ENCODE measurements around the gene APC2. TPM values are rescaled to one million over a fixed set of nuclear protein-coding genes. Genes with fewer than 3 reads are reported as not detected.
"Not testable (repeated sequence)": the region's sequence is repeated elsewhere in the genome, so short reads cannot be mapped to it uniquely, and the experiment has no call there.

APC2 gene
- total RNA-seq, 1 experiment from 2014 or later = 0.68 TPM

DNA sequence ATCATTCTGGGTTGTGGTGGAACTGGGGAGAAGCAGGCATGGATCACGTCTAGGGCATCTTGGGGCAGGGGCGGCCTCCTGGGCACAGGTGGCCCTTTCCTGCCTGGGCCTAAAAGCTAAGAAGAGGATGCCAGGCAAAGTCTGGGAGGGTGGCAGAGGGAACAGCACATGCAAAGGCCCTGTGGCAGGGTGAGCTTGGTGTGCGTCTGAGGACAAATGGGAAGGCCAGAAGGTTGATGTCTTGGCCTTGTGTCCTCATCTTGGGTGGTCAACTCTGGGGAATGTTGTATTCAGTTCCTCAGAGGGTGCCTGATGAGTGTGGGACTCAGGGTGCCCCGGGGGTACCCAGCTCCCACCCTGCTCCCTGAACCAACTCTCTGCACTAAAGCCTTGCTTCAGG is 68.5 kb downstream of the APC2 start:
- Histone ChIP-seq H3K4ac (ENCODE audit: low read depth, low read length) (no peak overlapping the region), H3K23ac (ENCODE audit: insufficient read length, low read depth, low read length) (no peak overlapping the region), H2BK12ac (ENCODE audit: insufficient read length, low read depth, low read length) (no peak overlapping the region), H2AFZ (ENCODE audit: low read length) (no peak overlapping the region), H2BK5ac (ENCODE audit: insufficient read length, low read length) (no peak overlapping the region), H4K8ac (replicated peaks; ENCODE audit: insufficient read length, low read depth, low read length) (no peak overlapping the region), H2AK5ac (ENCODE audit: insufficient read length, low read length) (no peak overlapping the region), H3K79me2 (ENCODE audit: insufficient read depth, low read length) (no peaks in the 10 kb centered on the region), H4K20me1 (ENCODE audit: control insufficient read depth, insufficient read depth, insufficient read length) (no peaks in the 10 kb centered on the region), H3K4me1 (ENCODE audit: insufficient read depth, low read length) (no peaks in the 10 kb centered on the region), H4K91ac (ENCODE audit: insufficient read length, low read depth, low read length) (no peak overlapping the region), H3K4me2 (ENCODE audit: insufficient read depth, insufficient read length, low read length) (no peak overlapping the region), H3K9ac (ENCODE audit: extremely low read depth, insufficient read length, low read length) (no peak overlapping the region), H3T11ph (ENCODE audit: low read length) (no peak overlapping the region), H3K9me3 (ENCODE audit: control insufficient read depth, low read depth, low read length) (no peaks in the 10 kb centered on the region), H3K27me3 (ENCODE audit: insufficient read depth, low read length) (peaks cover 6% of the 10 kb centered on the region; the same call in 1 of the 2 replicates), H3K79me1 (ENCODE audit: insufficient read depth, low read depth, low read length, poor library complexity, severe bottlenecking) (no peaks in the 10 kb centered on the region), H3K14ac (ENCODE audit: insufficient read depth, low read length) (no peak overlapping the region), H3K23me2 (ENCODE audit: insufficient read length, low read depth, low read length, poor library complexity, severe bottlenecking) (no peaks in the 10 kb centered on the region), H4K5ac (ENCODE audit: insufficient read length, low read depth, low read length) (no peak overlapping the region), H3K18ac (ENCODE audit: insufficient read length, low read depth, low read length) (no peak overlapping the region), H2BK120ac (ENCODE audit: low read depth, low read length, poor library complexity, severe bottlenecking) (no peak overlapping the region), H3K27ac (ENCODE audit: insufficient read length, low read depth, low read length) (no peak overlapping the region), H2BK20ac (ENCODE audit: low read depth, low read length, poor library complexity, severe bottlenecking) (no peak overlapping the region), H2BK15ac (ENCODE audit: low read depth, low read length) (no peak overlapping the region), H3K56ac (ENCODE audit: insufficient read length, low read depth, low read length) (no peak overlapping the region)
- WGBS (ENCODE audit: extremely low coverage, insufficient read length, low lambda C conversion rate) = no CpG with 5 or more reads among the region's 4 CpGs
- TF ChIP-seq, protein P1, sequence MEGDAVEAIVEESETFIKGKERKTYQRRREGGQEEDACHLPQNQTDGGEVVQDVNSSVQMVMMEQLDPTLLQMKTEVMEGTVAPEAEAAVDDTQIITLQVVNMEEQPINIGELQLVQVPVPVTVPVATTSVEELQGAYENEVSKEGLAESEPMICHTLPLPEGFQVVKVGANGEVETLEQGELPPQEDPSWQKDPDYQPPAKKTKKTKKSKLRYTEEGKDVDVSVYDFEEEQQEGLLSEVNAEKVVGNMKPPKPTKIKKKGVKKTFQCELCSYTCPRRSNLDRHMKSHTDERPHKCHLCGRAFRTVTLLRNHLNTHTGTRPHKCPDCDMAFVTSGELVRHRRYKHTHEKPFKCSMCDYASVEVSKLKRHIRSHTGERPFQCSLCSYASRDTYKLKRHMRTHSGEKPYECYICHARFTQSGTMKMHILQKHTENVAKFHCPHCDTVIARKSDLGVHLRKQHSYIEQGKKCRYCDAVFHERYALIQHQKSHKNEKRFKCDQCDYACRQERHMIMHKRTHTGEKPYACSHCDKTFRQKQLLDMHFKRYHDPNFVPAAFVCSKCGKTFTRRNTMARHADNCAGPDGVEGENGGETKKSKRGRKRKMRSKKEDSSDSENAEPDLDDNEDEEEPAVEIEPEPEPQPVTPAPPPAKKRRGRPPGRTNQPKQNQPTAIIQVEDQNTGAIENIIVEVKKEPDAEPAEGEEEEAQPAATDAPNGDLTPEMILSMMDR (conservative IDR thresholded peaks at IDR 0.05) = no peak
- no peak overlapping the region for H3K4me3 Mint-ChIP-seq
- H3K27ac Mint-ChIP-seq = no peak overlapping the region
- peaks cover 0 to 8% of the 10 kb centered on the region in 2 experiments; a peak in 2 of 5 replicates for H3K9me3 Mint-ChIP-seq
- H3K36me3 Mint-ChIP-seq (ENCODE audit: insufficient read depth in 1 of 3, low read depth in 3 of 3) = no peaks in the 10 kb centered on the region
- H3K27me3 Mint-ChIP-seq (ENCODE audit: low read depth) = peaks cover 83% of the 10 kb centered on the region
- no peak for DNase-seq
- no peaks in the 10 kb centered on the region for H3K4me1 Mint-ChIP-seq

DNA sequence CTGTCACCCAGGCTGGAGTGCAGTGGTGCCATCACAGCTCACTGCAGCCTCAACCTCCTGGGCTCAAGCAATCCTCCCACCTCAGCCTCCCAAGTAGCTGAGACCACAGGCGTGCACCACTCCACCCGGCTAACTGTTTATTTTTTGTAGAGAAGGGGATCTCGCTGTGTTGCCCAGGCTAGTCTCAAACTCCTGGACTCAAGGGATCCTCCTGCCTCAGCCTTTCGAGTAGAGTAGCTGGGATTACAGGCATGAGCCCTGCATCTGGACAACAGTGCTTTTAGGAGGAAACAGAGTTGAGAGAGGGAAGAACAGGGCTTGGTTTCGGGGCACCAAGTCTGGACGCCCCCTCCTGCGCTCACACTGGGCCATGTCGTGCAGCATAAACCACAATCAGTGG is 69.9 kb downstream of the APC2 start:
- not testable (repeated sequence) for H3K27ac ChIP-seq (ENCODE audit: insufficient read length, low read depth, low read length); H4K5ac ChIP-seq (ENCODE audit: insufficient read length, low read depth, low read length); H2BK12ac ChIP-seq (ENCODE audit: insufficient read length, low read depth, low read length); H3K9me3 ChIP-seq (ENCODE audit: control insufficient read depth, low read depth, low read length); H3K56ac ChIP-seq (ENCODE audit: insufficient read length, low read depth, low read length); H4K91ac ChIP-seq (ENCODE audit: insufficient read length, low read depth, low read length); H3K4me2 ChIP-seq (ENCODE audit: insufficient read depth, insufficient read length, low read length); H4K8ac ChIP-seq (replicated peaks; ENCODE audit: insufficient read length, low read depth, low read length); H3K27ac Mint-ChIP-seq; H2AK5ac ChIP-seq (ENCODE audit: insufficient read length, low read length); DNase-seq; H3K4me1 Mint-ChIP-seq; H3K4me1 ChIP-seq (ENCODE audit: insufficient read depth, low read length); H3K79me1 ChIP-seq (ENCODE audit: insufficient read depth, low read depth, low read length, poor library complexity, severe bottlenecking); H3K79me2 ChIP-seq (ENCODE audit: insufficient read depth, low read length); H2BK120ac ChIP-seq (ENCODE audit: low read depth, low read length, poor library complexity, severe bottlenecking); H2BK20ac ChIP-seq (ENCODE audit: low read depth, low read length, poor library complexity, severe bottlenecking); H2AFZ ChIP-seq (ENCODE audit: low read length); H3K23me2 ChIP-seq (ENCODE audit: insufficient read length, low read depth, low read length, poor library complexity, severe bottlenecking); H3K18ac ChIP-seq (ENCODE audit: insufficient read length, low read depth, low read length); H2BK5ac ChIP-seq (ENCODE audit: insufficient read length, low read length); H3K14ac ChIP-seq (ENCODE audit: insufficient read depth, low read length); H2BK15ac ChIP-seq (ENCODE audit: low read depth, low read length); H3T11ph ChIP-seq (ENCODE audit: low read length); H3K4ac ChIP-seq (ENCODE audit: low read depth, low read length); H3K4me3 Mint-ChIP-seq; H3K36me3 Mint-ChIP-seq (ENCODE audit: insufficient read depth in 1 of 3, low read depth in 3 of 3); H3K23ac ChIP-seq (ENCODE audit: insufficient read length, low read depth, low read length); H3K9ac ChIP-seq (ENCODE audit: extremely low read depth, insufficient read length, low read length); H4K20me1 ChIP-seq (ENCODE audit: control insufficient read depth, insufficient read depth, insufficient read length)
- no CpG with 5 or more reads among the region's 8 CpGs for WGBS (ENCODE audit: extremely low coverage, insufficient read length, low lambda C conversion rate)
- Mint-ChIP-seq H3K9me3 (peaks cover 0 to 14% of the 10 kb centered on the region in 2 experiments; a peak in 3 of 5 replicates), H3K27me3 (ENCODE audit: low read depth) (peaks cover 81% of the 10 kb centered on the region)
- peaks cover 13% of the 10 kb centered on the region; the same call in 1 of the 2 replicates for H3K27me3 ChIP-seq (ENCODE audit: insufficient read depth, low read length)
